CD1c-positive myeloid dendritic cell (primary cell): ENCODE data around the gene MYH7.

Experiments used
- DNase-seq: peaks from one replicate; pipeline ENCODE4 v3.0.0-alpha.2; 2016; ENCODE audit errors: extremely low spot score

The MYH7 gene

GRCh38 chr14:23370221-23370620, 65.2 kb downstream of the MYH7 start:
- DNase-seq = no peak

GRCh38 chr14:23366426-23366921, 69.0 kb downstream of the MYH7 start:
- no peak for DNase-seq

- no peak for DNase-seq
Measured at GRCh38 chr14:23365732-23366425, 69.6 kb downstream of the MYH7 start.

- no peak for DNase-seq
Measured at GRCh38 chr14:23365036-23365731, 70.3 kb downstream of the MYH7 start, which contains the start of gene EFS. TSS of gene EFS (minus strand) at chr14:23365172. CDS start at chr14:23365025, 147 bp downstream.

GRCh38 chr14:23364164-23365035, 71.1 kb downstream of the MYH7 start:
- DNase-seq = no peak
